ENCODE data around the gene CBLB. TPM values are rescaled to one million over a fixed set of nuclear protein-coding genes. Genes with fewer than 3 reads are reported as not detected.

Gene CBLB
- polyA plus RNA-seq, 2 donors: 3.8 to 4.8 TPM

GRCh38 chr3:105813710-105814109, 55.1 kb downstream of the CBLB start:
- Histone ChIP-seq H3K27me3 (ENCODE audit: control insufficient read depth in 1 of 2, insufficient read depth in 2 of 2, low read length in 2 of 2) (no peaks in the 10 kb centered on the region), H3K4me3 (ENCODE audit: low read depth in 1 of 2, low read length in 2 of 2) (no peak overlapping the region), H3K9me3 (ENCODE audit: control insufficient read depth in 2 of 2, insufficient read depth in 1 of 2, low read depth in 1 of 2, low read length in 1 of 2) (no peaks in the 10 kb centered on the region), H3K27ac (ENCODE audit: low read depth in 2 of 2, low read length in 1 of 2) (no peak overlapping the region), H3K36me3 (ENCODE audit: control insufficient read depth in 2 of 2, insufficient read depth in 2 of 2, low read length in 1 of 2) (no peaks in the 10 kb centered on the region), H3K4me1 (ENCODE audit: control insufficient read depth in 2 of 2, insufficient read depth in 2 of 2, low read length in 1 of 2) (no peaks in the 10 kb centered on the region)
- WGBS, 2 donors: 76 to 79% methylated on average over 1 of the region's 1 CpG

DNA sequence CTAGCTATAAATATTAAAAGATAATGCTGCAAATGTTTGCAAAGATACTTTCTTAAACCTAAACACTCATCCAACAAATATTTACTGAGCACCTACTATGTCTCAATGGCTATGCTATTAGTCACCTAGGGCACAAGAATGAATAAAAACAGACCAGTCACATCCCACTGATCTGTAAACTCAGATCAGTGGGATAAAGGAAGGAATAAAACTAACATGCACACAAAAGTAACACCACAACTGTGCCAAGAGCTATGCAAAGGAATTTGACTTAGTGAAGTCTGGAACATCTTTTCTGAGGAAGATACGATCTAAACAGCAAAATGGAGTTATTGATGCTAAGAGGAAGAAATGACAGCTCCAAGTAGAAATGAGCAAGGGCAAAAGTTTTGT, 56.6 kb downstream of the CBLB start:
- Histone ChIP-seq H3K9me3 (ENCODE audit: control insufficient read depth in 2 of 2, insufficient read depth in 1 of 2, low read depth in 1 of 2, low read length in 1 of 2) (no peaks in the 10 kb centered on the region), H3K36me3 (ENCODE audit: control insufficient read depth in 2 of 2, insufficient read depth in 2 of 2, low read length in 1 of 2) (no peaks in the 10 kb centered on the region), H3K4me3 (ENCODE audit: low read depth in 1 of 2, low read length in 2 of 2) (no peak overlapping the region), H3K27me3 (ENCODE audit: control insufficient read depth in 1 of 2, insufficient read depth in 2 of 2, low read length in 2 of 2) (no peaks in the 10 kb centered on the region), H3K4me1 (ENCODE audit: control insufficient read depth in 2 of 2, insufficient read depth in 2 of 2, low read length in 1 of 2) (no peaks in the 10 kb centered on the region), H3K27ac (ENCODE audit: low read depth in 2 of 2, low read length in 1 of 2) (no peak overlapping the region)
- 76 to 92% methylated on average over 1 of the region's 1 CpG for WGBS, 2 donors

DNA sequence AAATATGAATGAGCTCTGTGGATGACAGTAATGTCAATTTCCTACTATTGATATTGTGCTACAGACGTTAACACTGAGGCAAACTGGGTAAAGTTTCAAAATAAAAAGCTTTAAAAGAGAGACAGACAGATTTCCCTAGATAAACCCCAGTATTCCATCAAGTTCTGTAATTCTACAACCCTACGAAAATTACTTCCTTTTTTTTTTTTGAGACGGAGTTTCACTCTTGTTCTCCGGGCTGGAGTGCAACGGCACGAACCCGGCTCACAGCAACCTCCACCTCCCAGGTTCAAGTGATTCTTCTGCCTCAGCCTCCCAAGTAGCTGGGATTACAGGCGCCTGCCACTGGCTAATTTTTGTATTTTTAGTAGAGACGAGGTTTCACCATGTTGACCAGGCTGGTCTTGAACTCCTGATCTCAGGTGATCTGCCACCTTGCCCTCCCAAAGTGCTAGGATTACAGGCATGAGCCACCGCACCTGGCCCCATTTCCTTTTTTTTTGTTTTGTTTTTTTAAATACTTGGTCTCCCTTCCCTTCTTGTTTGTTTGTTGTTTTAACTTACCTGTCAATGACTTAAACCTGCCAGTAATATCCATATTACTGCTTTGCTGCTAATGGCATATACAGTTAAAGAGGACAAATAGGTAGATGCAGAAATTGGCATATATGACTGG, 57.2 kb downstream of the CBLB start:
- WGBS, 2 donors: 75 to 81% methylated on average over 10 of the region's 10 CpGs
- Histone ChIP-seq H3K27me3 (ENCODE audit: control insufficient read depth in 1 of 2, insufficient read depth in 2 of 2, low read length in 2 of 2) (no peaks in the 10 kb centered on the region), H3K9me3 (ENCODE audit: control insufficient read depth in 2 of 2, insufficient read depth in 1 of 2, low read depth in 1 of 2, low read length in 1 of 2) (no peaks in the 10 kb centered on the region), H3K4me3 (ENCODE audit: low read depth in 1 of 2, low read length in 2 of 2) (no peak overlapping the region), H3K27ac (ENCODE audit: low read depth in 2 of 2, low read length in 1 of 2) (no peak overlapping the region), H3K4me1 (ENCODE audit: control insufficient read depth in 2 of 2, insufficient read depth in 2 of 2, low read length in 1 of 2) (no peaks in the 10 kb centered on the region), H3K36me3 (ENCODE audit: control insufficient read depth in 2 of 2, insufficient read depth in 2 of 2, low read length in 1 of 2) (no peaks in the 10 kb centered on the region)

DNA sequence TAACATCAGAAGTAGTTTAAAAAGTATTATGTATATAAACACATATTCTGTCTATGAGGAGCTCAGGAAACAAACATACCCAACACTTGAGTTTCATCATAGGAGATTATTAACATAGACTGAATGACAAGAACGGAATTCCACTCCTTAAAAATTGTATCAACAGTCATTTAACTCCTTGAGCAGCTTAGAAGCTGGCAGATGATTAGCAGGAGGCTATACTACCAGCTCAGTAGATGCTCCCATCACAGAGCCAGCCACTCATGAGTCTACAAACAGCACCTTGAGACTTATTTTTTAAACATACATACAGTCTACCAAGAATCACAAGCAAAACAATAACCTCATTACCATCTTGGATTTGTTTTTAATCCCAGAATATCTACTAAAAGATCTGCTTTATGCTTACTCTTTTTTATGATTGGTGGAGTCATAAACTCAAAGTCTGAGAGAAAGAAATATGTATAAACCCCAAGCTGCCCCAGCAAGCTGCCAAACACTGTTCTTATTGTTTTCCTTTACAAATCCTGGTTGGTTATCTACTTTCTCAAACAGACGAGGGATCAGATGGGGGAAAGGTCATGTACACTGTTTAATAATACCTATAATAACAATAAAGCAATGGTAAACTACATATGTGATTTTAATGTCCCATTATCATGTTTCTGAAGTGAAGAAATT, 59.5 kb downstream of the CBLB start:
- no peaks in the 10 kb centered on the region for H3K9me3 ChIP-seq (ENCODE audit: control insufficient read depth in 2 of 2, insufficient read depth in 1 of 2, low read depth in 1 of 2, low read length in 1 of 2)
- 33 to 53% methylated on average over 2 of the region's 2 CpGs for WGBS, 2 donors
- H3K4me1 ChIP-seq (ENCODE audit: control insufficient read depth in 2 of 2, insufficient read depth in 2 of 2, low read length in 1 of 2): no peaks in the 10 kb centered on the region
- H3K27me3 ChIP-seq (ENCODE audit: control insufficient read depth in 1 of 2, insufficient read depth in 2 of 2, low read length in 2 of 2): no peaks in the 10 kb centered on the region
- no peaks in the 10 kb centered on the region for H3K36me3 ChIP-seq (ENCODE audit: control insufficient read depth in 2 of 2, insufficient read depth in 2 of 2, low read length in 1 of 2)
- H3K27ac ChIP-seq (ENCODE audit: low read depth in 2 of 2, low read length in 1 of 2): no peak overlapping the region
- H3K4me3 ChIP-seq (ENCODE audit: low read depth in 1 of 2, low read length in 2 of 2): no peak overlapping the region

- H3K36me3 ChIP-seq (ENCODE audit: control insufficient read depth in 2 of 2, insufficient read depth in 2 of 2, low read length in 1 of 2): no peaks in the 10 kb centered on the region
- H3K27ac ChIP-seq (ENCODE audit: low read depth in 2 of 2, low read length in 1 of 2): no peak overlapping the region
- no peaks in the 10 kb centered on the region for H3K4me1 ChIP-seq (ENCODE audit: control insufficient read depth in 2 of 2, insufficient read depth in 2 of 2, low read length in 1 of 2)
- H3K4me3 ChIP-seq (ENCODE audit: low read depth in 1 of 2, low read length in 2 of 2): no peak overlapping the region
- no peaks in the 10 kb centered on the region for H3K9me3 ChIP-seq (ENCODE audit: control insufficient read depth in 2 of 2, insufficient read depth in 1 of 2, low read depth in 1 of 2, low read length in 1 of 2)
- WGBS, 2 donors: 94% methylated on average over 3 of the region's 3 CpGs
- H3K27me3 ChIP-seq (ENCODE audit: control insufficient read depth in 1 of 2, insufficient read depth in 2 of 2, low read length in 2 of 2): no peaks in the 10 kb centered on the region
Observed at GRCh38 chr3:105807701-105808100, 61.1 kb downstream of the CBLB start.

DNA sequence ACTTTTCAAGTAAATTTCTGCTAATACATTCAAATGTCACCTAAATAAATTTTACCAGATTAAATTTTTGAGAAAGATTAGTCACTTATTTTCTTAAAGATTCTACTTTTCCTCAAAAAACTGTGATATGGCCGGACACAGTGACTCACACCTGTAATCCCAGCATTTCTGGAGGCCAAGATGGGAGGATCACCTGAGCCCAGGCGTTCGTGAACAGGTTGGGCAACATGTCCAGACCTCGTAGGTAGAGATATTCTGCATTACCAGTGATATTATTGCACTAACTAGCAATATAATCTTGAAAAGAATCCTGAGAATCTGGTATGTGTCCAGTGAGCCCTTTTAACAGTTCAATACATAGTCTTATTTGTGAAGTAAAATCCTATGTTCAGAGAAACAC, 61.7 kb downstream of the CBLB start:
- H3K4me1 ChIP-seq (ENCODE audit: control insufficient read depth in 2 of 2, insufficient read depth in 2 of 2, low read length in 1 of 2): no peaks in the 10 kb centered on the region
- no peak overlapping the region for H3K27ac ChIP-seq (ENCODE audit: low read depth in 2 of 2, low read length in 1 of 2)
- no peak overlapping the region for H3K4me3 ChIP-seq (ENCODE audit: low read depth in 1 of 2, low read length in 2 of 2)
- no peaks in the 10 kb centered on the region for H3K36me3 ChIP-seq (ENCODE audit: control insufficient read depth in 2 of 2, insufficient read depth in 2 of 2, low read length in 1 of 2)
- no peaks in the 10 kb centered on the region for H3K27me3 ChIP-seq (ENCODE audit: control insufficient read depth in 1 of 2, insufficient read depth in 2 of 2, low read length in 2 of 2)
- WGBS, 2 donors: 64 to 75% methylated on average over 4 of the region's 4 CpGs
- no peaks in the 10 kb centered on the region for H3K9me3 ChIP-seq (ENCODE audit: control insufficient read depth in 2 of 2, insufficient read depth in 1 of 2, low read depth in 1 of 2, low read length in 1 of 2)

GRCh38 chr3:105806359-105806758, 62.5 kb downstream of the CBLB start:
- no peaks in the 10 kb centered on the region for H3K36me3 ChIP-seq (ENCODE audit: control insufficient read depth in 2 of 2, insufficient read depth in 2 of 2, low read length in 1 of 2)
- H3K27me3 ChIP-seq (ENCODE audit: control insufficient read depth in 1 of 2, insufficient read depth in 2 of 2, low read length in 2 of 2): no peaks in the 10 kb centered on the region
- no peaks in the 10 kb centered on the region for H3K4me1 ChIP-seq (ENCODE audit: control insufficient read depth in 2 of 2, insufficient read depth in 2 of 2, low read length in 1 of 2)
- H3K4me3 ChIP-seq (ENCODE audit: low read depth in 1 of 2, low read length in 2 of 2): no peak overlapping the region
- H3K27ac ChIP-seq (ENCODE audit: low read depth in 2 of 2, low read length in 1 of 2): no peak overlapping the region
- H3K9me3 ChIP-seq (ENCODE audit: control insufficient read depth in 2 of 2, insufficient read depth in 1 of 2, low read depth in 1 of 2, low read length in 1 of 2): no peaks in the 10 kb centered on the region

DNA sequence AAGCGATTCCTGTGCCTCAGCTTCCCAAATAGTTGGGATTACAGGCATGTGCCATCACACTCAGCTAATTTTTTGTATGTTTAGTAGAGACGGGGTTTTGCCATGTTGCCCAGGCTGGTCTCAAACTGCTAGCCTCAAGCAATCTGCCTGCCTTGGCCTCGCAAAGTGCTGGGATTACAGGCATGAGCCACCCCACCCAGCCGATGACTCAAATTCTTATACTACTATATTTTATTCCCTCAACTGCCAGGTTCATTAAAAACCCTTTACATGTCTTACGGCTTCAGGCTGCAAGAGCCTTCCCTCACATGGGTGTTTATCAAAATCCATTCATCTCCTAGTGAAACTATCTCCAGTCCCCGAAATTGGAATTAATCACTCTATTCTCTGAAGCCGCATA, 63.4 kb downstream of the CBLB start:
- no peaks in the 10 kb centered on the region for H3K27me3 ChIP-seq (ENCODE audit: control insufficient read depth in 1 of 2, insufficient read depth in 2 of 2, low read length in 2 of 2)
- no peaks in the 10 kb centered on the region for H3K9me3 ChIP-seq (ENCODE audit: control insufficient read depth in 2 of 2, insufficient read depth in 1 of 2, low read depth in 1 of 2, low read length in 1 of 2)
- H3K27ac ChIP-seq (ENCODE audit: low read depth in 2 of 2, low read length in 1 of 2): no peak overlapping the region
- H3K4me3 ChIP-seq (ENCODE audit: low read depth in 1 of 2, low read length in 2 of 2): no peak overlapping the region
- 53 to 71% methylated on average over 7 of the region's 7 CpGs for WGBS, 2 donors
- H3K36me3 ChIP-seq (ENCODE audit: control insufficient read depth in 2 of 2, insufficient read depth in 2 of 2, low read length in 1 of 2): no peaks in the 10 kb centered on the region
- no peaks in the 10 kb centered on the region for H3K4me1 ChIP-seq (ENCODE audit: control insufficient read depth in 2 of 2, insufficient read depth in 2 of 2, low read length in 1 of 2)

GRCh38 chr3:105802118-105802706, 66.6 kb downstream of the CBLB start:
- H3K4me3 ChIP-seq (ENCODE audit: low read depth in 1 of 2, low read length in 2 of 2): no peak overlapping the region
- H3K27ac ChIP-seq (ENCODE audit: low read depth in 2 of 2, low read length in 1 of 2): no peak overlapping the region
- H3K4me1 ChIP-seq (ENCODE audit: control insufficient read depth in 2 of 2, insufficient read depth in 2 of 2, low read length in 1 of 2): peaks cover 0 to 3% of the 10 kb centered on the region in 2 donors
- WGBS, 2 donors: 47 to 65% methylated on average over 5 of the region's 5 CpGs
- H3K36me3 ChIP-seq (ENCODE audit: control insufficient read depth in 2 of 2, insufficient read depth in 2 of 2, low read length in 1 of 2): no peaks in the 10 kb centered on the region
- H3K9me3 ChIP-seq (ENCODE audit: control insufficient read depth in 2 of 2, insufficient read depth in 1 of 2, low read depth in 1 of 2, low read length in 1 of 2): no peaks in the 10 kb centered on the region
- H3K27me3 ChIP-seq (ENCODE audit: control insufficient read depth in 1 of 2, insufficient read depth in 2 of 2, low read length in 2 of 2): no peaks in the 10 kb centered on the region

DNA sequence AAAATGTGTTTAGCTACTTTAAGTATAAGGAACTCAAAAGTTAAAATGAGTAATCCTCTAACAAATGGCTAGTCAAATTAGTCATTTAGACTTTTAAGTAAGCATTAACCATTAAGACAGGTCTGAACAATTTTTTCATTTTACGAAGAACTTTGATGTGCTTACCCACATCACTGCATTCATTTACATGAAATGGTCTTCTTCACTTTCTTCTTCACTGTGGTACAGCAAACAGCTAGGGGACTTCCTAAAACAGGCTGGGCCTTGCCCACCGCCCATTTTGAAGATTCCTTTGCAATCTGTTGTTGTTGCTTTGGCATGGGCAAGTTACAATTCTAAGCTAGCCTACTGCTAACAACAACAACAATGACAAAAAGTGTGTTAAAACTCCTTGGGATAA, 67.4 kb downstream of the CBLB start:
- H3K4me3 ChIP-seq (ENCODE audit: low read depth in 1 of 2, low read length in 2 of 2): no peak overlapping the region
- no peak overlapping the region for H3K27ac ChIP-seq (ENCODE audit: low read depth in 2 of 2, low read length in 1 of 2)
- WGBS, 2 donors: 51 to 67% methylated on average over 2 of the region's 2 CpGs
- no peaks in the 10 kb centered on the region for H3K36me3 ChIP-seq (ENCODE audit: control insufficient read depth in 2 of 2, insufficient read depth in 2 of 2, low read length in 1 of 2)
- no peaks in the 10 kb centered on the region for H3K27me3 ChIP-seq (ENCODE audit: control insufficient read depth in 1 of 2, insufficient read depth in 2 of 2, low read length in 2 of 2)
- H3K4me1 ChIP-seq (ENCODE audit: control insufficient read depth in 2 of 2, insufficient read depth in 2 of 2, low read length in 1 of 2): peaks cover 0 to 3% of the 10 kb centered on the region in 2 donors
- no peaks in the 10 kb centered on the region for H3K9me3 ChIP-seq (ENCODE audit: control insufficient read depth in 2 of 2, insufficient read depth in 1 of 2, low read depth in 1 of 2, low read length in 1 of 2)

Measured in esophagus (tissue), 2 donors.